DOHH2 (cell line): ENCODE data around the gene MST1.

Experiments
- EZH2phosphoT487 ChIP-seq: fragments of 200-600 bp; sonication (generic); IDR thresholded peaks from 2 replicates; pipeline ENCODE4 v1.6.1; 2017; ENCODE audit warnings: borderline replicate concordance, mild to moderate bottlenecking, antibody characterized with exemption, low read length, moderate library complexity, mixed read lengths
- TF ChIP-seq, protein P1 (sequence below): fragments of 200-600 bp; sonication (generic); IDR thresholded peaks from one replicate; pipeline ENCODE4 v1.5.1; 2014; ENCODE audit warnings: antibody characterized with exemption, mild to moderate bottlenecking, low read depth, low read length; ENCODE audit not compliant: poor library complexity, severe bottlenecking

DNA sequence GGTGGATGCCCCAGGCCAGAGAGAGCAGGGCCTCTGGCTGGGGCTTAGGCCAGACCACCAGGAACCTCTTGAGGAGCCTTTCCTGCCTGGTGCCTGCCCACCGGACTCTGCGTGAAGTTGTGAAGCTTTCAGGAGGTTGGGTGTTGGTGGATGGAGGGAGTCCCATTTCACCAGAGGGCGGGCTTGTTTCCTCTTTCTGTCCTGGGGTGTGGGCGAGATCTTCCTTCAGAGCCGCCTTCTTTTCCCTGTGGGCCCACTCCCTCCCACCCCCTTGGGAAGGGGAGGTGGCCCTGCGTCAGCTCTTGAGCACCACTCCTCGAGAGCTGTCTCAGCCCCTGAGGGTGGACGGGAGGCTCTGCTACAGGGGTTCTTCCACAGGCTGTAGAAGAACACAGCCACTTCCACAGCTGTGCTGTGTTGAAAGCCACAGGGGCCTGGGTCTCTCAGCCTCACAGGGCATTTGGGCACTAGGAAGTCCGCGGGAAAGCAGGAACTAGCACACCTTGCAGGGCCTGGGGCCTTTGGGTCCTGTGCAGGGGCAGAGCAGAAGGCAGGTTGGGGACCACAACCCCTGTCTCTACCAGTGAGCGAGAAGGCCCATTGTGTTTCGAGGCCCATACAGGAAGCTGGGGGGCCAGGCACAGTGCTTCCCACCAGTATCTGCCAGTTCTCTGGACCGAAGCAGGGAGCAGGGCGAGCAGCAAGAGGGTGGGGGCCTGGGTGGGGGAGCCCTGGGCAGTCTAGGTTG is 28.1 kb upstream of the MST1 start:
- TF ChIP-seq, protein P1, sequence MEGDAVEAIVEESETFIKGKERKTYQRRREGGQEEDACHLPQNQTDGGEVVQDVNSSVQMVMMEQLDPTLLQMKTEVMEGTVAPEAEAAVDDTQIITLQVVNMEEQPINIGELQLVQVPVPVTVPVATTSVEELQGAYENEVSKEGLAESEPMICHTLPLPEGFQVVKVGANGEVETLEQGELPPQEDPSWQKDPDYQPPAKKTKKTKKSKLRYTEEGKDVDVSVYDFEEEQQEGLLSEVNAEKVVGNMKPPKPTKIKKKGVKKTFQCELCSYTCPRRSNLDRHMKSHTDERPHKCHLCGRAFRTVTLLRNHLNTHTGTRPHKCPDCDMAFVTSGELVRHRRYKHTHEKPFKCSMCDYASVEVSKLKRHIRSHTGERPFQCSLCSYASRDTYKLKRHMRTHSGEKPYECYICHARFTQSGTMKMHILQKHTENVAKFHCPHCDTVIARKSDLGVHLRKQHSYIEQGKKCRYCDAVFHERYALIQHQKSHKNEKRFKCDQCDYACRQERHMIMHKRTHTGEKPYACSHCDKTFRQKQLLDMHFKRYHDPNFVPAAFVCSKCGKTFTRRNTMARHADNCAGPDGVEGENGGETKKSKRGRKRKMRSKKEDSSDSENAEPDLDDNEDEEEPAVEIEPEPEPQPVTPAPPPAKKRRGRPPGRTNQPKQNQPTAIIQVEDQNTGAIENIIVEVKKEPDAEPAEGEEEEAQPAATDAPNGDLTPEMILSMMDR = no peak
- no peak for TF ChIP-seq EZH2phosphoT487
